ENCODE data around the gene EPN1.
"Not testable (repeated sequence)": the region's sequence is repeated elsewhere in the genome, so short reads cannot be mapped to it uniquely, and the experiment has no call there.

The EPN1 gene

DNA sequence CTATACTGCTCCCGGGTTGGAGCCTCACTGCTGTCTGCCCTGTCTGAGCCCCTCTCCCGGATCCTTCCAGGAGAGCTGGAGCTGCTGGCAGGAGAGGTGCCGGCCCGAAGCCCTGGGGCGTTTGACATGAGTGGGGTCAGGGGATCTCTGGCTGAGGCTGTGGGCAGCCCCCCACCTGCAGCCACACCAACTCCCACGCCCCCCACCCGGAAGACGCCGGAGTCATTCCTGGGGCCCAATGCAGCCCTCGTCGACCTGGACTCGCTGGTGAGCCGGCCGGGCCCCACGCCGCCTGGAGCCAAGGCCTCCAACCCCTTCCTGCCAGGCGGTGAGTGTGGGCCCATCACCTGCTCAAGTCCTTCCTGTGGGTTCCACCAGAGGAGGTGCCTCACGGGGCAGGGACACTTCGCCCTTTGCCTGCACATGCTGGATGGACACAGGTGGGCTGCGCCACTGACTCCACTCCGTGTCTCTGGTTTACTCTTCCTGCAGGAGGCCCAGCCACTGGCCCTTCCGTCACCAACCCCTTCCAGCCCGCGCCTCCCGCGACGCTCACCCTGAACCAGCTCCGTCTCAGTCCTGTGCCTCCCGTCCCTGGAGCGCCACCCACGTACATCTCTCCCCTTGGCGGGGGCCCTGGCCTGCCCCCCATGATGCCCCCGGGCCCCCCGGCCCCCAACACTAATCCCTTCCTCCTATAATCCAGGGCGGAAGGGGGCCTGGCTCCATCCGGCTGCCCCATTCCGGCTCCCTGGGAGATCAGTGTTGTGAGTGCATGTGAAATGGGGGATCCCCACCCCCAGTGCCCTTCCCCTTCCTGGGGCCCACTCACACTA, 19.8 kb downstream of the EPN1 start:
- DNase-seq: no peak

DNA sequence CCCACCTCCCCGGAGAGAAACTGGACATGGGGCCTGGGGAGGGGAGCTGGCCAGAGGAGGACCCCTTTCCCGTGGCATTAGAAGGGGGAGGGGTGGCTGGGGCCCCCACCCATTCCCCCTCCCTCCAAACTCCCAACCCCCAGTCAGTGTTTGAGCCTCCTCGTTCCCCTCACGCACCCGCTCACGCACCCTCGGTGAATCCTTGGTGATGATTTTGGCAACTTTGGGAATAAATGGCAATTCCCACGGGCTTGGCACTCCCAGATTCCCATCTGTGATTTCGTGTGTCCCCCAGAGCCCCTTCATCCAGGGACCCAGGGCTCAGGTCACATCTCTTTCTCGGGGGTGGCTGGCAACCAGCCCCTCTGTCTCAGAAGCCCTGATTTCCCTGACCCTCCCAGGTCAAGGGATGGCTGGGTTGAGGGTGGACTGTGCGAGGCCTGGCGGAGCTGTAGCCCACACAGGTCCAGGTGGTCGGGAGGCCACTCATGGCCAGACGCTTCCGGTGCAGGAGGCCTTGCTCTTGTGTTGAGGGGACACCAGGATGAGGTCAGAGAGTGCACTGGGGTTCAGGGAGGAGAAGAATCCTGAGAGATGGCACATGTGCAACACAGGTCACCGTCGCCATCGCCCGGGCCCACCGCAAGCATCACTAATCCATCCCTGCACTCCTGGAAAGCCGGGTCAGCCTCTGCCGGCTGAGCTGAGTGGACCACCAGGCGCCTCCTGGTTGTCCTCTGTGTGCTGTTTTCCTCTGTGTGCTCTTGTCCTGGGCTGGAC, 20.7 kb downstream of the EPN1 start:
- no peak for DNase-seq

DNA sequence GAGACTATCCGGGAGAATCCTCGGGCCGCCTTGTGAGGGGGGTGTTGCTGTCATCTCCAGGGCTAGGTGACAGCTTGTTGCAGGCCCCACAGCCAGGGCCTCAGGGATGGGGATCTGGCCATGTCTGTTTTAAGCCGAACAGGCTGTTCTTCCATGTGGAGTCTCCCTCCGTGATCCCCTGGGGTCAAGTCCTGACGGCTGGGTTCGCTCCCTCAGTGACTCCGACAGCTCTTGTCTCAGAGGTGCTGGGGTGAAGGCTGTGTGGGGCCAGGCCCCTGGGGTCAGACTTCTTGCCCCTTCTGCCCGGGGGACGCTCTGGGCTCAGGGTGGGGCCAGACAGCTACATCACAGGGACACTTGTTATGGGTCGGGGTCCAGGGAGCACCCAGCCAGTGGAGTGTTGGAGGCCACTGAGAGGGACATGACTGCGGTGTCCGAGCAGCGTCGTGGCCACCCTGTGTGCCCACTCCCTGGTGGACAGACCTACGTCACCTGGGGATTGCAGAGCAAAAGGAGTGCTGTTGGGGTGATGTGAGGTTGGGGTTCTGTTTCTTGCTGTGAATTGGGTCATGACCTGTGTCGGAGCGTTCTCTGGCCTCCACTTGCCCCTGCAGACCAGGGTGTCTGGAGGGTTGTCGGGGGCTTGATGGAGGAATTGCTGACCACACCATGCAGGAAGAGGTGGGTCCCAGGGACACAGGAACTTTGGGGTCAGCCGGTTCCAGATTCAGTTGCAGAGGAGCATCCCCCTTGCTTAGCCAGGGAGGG, 21.5 kb downstream of the EPN1 start:
- DNase-seq: no peak

DNA sequence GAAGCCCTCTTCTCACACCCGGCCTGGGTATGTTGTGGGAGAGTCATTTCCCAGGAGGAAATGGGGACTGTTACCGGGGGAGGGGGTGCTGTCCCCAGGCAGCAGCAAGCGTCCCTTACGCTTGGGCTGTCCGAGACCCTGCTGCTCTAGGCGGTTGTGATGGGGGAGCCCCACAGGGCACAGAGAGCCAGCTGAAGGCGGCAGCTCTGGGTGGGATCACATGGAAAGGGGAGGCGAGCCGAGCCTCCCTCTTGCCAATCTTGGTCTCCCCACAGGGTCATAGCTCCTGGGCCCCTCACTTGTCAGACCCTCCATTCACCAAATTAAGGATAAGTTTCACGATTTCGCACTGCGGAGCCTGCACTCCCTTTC, 22.0 kb downstream of the EPN1 start:
- no peak for DNase-seq

DNA sequence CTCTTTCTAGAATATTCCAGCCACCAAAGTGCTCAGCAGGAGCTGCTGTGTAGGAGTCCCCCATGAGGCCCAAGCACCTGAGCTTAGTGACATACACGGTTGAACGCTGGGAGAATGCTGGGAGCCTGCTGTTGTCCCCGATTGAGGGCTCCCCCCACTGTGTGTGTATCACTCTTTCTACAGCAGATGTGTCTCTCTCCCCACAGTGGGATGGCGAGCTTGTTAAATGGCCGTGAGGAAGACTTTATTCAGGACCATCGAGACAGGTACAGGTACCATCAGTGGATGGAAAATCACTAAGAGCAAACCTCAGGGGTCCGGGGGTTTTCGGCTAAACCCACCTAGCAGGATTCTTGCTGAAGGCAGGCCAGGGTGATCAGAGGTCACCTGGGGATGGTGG, 22.7 kb downstream of the EPN1 start:
- DNase-seq: no peak

DNA sequence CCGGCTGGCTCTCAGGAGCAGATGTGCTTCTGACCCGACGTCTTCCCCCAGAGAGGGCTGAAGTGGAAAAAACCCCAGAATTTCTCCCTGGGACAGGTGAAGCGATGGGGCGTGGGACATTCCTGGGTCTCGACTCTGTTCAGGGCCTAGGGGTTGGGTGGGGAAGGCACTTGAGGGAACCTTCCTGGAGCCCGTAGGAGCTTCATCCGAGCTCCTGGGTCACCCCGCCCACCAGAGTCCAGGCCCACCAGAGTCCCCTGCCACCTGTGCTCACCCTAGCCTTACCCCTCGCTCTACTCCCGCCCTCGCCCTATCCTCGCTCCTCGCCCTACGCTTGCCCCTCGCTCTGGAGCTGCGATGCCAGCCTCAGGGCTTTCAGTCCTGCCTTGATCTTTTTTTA, 23.2 kb downstream of the EPN1 start:
- DNase-seq: no peak

DNA sequence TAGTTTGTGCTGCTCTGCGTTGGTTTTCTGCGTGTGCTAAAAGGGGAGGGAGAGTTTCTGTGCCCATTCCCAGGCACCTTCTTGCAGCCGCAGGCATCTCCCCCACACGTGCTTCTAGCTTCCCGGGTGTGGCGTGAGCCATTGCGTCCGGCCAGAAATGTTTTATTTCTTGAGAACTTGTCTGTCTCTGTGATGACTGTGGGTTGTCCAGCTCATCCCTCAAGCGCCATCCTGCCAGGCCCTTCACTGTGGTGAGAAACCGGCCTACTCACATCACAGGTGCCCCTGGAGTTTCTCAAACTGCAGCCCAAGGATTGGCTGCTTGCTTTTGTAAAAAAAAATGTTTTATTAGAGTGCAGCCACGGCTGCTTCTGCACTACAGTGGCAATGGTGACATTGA, 24.2 kb downstream of the EPN1 start:
- no peak for DNase-seq

DNA sequence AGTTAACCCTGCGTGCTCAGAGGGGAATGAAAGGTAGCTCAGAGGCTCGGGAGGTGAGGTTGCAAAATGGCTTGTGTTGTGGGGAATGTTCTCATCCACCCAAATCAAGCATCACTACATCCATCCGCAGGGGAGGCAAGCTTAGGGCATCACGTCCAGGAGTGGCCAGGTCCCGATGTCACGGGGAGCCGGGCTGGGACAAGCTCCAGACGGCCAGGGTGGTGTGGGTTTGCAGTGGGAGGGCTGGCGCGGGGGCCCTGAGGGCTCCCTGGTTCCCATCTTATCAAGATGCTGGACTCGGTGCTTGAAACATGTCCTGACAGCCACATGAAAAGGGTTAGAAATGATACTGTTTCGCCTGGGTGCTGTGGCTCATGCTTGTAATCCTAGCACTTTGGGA, 25.8 kb downstream of the EPN1 start:
- no peak for DNase-seq

DNA sequence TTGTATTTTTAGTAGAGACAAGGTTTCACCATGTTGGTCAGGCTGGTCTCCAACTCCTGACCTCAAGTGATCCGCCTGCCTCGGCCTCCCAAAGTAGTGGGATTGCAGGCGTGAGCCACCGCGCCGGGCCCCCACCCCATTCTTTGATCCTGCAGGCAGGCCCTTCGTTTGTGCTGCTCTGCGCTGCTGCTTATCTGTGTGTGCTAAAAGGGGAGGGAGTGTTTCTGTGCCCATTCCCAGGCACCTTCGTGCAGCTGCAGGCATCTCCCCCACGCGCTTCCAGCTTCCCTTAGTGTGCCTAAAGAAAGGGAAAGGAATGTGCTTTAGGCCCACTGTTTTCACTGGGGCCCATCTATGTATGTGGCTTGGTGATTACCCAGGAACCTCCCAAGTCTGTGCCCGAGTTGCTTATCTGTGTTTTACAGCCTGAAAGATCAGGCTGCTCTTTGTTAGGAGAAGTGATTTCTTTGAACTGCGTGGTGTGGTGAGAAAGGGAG, 27.2 kb downstream of the EPN1 start:
- no peak for DNase-seq

DNA sequence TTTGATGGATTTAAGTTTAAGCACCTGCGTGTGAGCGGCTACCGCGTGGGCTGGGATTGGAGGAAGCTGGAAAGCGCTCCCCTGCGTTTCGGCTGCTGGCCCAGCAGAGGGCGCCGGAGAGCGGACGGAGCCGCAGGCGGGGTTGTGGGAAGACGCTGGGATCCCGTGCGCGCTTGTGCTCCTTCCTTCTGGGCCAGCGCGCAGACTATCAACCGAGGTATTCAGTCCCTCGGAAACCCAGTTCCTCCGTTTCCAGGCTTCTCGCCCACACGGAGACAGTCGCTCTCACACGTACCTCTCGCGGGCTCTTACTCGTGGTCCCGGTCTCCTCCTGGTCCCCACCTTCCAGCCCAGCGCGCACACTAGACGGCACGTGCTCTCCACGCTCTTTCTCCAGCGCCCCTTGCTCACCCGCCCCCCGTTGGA, 28.8 kb downstream of the EPN1 start:
- DNase-seq: peak; percentile 53

DNA sequence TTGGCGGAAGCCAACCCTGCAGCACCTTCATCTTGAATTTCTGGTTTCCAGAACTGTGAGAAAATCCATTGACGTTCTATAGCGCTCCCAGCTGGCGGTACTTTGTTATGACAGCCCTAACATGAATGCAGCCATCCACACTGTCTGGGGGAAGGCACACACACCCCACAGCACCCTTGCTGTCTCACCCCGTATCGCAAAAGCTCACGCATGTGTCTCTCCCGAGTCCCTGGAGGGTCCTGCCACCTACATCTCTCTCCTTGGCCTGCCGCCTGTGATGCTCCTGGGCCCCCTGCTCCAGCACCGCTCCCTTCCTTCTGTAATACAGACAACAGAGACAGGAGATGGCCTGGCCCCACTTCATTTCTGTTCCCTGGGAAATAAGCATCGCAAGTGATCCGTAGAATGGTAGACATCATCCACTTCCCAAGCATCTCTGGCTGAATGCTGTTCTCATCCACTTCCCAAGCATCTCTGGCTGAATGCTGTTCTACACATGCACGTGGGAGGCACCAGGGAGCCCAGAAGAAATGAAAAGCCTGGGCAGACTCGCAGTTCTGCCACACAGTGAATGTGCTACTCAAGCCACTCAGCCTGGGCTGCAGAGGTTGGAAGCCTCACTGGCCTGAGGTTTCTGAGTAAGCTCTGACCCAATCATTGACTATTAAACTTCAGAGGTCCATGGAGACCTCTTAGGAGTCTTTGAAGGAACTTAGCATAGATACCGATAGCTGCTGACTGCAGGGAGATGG, 29.6 kb downstream of the EPN1 start:
- DNase-seq: no peak

DNA sequence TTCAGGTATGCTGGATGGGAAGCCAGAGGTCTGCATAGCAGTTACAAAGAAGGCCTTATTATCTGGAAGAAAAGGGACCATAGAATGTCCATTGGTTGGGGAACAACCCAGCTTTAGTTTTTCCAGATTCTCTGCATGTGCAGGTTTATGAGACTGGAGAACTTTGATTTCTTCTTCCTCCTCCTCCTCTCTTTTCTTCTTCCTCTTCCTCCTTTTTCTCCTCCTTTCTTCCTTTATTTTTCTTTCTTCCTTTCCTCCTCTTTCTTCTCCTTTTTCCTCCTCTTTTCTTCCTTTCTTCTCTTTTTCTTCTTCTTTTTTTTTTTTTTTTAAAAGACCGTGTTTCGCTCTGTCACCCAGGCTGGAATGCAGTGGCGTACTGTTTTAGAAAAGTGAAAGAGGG, 30.9 kb downstream of the EPN1 start:
- DNase-seq: no peak

DNA sequence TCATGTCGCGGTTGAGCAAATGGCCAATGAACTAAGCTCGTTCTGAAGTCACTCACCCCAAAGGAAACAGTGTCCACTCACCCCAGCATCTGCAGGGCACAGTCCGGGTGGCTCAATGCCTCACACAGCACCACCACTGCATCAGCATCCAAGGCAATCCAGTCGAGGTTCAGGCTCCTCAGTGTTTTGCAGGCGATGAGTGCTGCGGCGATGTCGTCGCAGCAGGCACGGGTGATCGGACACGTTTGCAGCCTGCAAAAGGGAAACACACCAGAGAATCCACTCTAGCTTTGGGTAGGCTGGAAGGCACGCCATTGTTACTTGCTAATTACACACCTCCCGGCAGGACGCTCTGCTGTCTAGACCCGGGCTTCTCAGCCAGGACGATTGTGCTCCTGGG, 36.7 kb downstream of the EPN1 start:
- no peak for DNase-seq

DNA sequence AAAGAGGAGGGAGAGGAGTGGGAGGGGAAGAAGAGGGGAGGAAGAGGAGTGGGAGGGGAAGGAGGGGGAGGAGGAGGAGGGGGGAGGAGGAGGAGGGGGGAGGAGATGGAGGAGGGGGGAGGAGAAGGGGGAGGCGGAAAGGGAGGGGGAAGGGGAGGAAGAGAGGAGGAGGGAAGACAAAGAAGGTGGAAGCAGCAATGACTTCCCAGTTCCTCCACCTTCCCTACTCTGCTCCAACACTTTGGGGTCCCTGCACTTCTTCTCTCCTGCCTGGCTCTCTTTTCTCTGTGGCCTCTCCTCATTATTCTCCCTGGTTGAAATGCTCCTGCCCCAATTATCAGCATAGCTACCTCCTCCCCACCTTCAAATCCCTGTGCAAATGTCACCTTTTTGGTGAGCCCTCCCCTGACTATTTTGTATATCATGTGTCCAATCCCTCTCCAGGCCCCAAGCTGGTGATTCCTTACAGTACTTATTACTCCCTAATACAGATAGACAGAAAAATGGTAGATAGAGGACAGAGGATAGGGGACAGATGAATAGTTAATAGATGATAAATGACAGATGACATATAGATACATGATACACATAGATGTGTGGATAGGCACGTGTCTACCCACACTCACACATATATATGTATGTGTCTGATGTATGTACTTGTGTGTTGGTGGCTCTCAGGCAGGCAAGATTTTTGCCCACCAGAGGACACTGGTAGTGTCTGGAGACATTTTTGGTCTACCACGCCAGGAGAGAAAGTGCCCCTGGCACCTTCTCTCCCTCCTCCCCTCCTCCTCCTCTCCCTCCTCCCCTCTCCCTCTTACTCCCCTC, 38.0 kb downstream of the EPN1 start:
- DNase-seq: no peak

DNA sequence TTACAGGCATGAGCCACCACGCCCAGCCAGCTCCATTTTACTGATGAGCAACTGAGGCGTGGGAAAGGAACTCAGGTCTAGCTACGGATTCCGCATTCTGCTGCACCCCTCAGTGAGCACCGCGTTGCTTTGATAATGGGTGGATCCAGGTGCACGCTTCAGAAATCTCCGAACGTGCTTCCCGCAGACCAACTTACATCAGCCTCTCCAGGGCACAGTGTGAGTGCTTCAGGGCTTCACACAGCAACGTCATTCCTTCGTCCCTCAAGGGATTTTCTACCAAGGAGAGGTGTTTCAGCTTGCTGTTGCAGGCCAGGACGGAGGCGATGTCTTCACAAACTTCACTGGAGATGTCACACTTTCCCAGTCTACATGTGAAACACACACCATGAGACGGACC, 41.5 kb downstream of the EPN1 start:
- no peak for DNase-seq

DNA sequence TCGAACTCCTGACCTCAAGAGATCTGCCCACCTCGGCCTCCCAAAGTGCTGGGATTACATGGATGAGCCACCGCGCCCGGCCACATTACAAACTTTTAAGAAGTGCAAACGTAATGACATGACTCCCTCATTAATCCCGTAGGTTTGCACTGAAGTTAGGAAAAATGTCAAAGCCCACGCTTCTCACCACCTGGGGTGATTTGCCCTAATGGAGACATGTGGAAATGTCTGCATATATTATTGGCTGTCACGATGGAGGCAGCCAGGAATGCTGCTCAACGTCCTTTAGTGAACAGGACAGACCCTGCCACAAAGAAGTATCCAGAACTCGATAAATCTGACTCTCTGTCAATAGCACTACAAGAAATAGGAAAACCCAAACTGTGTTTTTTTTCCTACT, 42.2 kb downstream of the EPN1 start:
- no peak for DNase-seq

DNA sequence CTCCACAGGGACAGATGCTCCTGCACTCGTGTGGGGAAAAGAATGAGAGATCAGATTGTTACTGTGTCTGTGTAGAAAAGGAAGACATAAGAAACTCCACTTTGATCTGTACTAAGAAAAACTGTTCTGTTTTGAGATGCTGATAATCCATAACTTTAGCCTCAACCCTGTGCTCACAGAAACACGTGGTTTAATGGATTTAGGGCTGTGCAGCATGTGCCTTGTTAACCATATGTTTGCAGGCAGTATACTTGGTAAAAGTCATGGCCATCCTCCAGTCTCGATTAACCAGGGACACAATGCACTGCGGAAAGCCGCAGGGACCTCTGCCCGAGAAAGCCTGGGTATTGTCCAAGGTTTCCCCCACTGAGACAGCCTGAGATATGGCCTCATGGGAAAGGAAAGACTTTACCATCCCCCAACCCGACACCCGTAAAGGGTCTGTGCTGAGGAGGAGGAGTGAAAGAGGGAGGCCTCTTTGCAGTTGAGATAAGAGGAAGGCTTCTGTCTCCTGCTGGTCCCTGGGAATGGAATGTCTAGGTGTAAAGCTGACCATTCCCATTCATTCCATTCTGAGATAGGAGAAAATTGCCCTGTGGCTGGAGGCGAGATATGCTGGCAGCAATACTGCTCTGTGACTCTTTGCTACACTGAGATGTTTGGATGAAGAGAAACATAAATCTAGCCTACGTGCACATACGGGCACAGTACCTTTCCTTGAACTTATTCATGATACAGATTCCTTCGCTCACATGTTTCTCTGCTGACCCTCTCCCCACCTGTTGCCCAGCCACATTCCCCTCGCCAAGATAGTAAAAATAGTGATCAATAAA, 43.1 kb downstream of the EPN1 start:
- DNase-seq: not testable (repeated sequence)

DNA sequence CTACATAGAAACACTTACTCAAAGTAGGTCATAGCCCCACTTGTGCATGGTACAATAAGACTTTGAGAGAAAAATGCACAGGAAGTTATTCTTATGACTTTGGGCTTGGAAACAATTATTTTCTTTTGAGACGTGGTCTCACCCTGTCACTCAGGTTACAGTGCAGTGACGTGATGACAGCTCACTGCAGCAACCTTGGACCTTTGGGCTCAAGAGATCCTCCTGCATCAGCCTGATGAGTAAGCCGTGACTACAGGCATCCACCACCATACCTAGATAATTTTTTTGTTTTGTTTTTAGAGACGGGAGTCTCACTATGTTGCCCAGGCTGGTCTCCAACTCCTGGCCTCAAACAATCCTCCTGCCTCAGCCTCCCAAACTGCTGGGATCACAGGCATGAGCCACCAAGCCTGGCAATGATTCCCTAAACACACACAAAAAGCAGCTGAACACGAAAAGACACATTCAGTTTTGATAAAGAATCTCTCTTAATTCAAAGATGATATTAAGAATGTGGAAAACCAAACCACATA, 45.3 kb downstream of the EPN1 start:
- no peak for DNase-seq

DNA sequence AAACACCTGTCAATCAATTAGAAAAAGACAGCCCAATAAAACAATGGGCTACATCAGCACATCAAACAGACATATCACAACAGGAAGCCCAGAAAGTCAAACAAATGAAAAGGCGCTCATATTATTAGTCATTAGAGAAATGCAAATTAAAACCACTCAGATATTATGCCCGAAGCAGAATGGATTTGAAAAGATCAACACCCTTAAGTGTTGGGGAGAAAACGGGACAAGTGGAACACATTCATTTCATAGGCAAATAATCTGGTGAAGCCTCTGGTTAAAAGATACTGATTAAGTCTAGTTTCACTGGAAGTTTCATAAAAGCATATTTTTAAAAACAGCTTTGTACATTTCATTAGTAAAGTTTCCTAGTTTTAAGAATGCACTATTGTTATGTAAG, 45.8 kb downstream of the EPN1 start:
- no peak for DNase-seq

DNA sequence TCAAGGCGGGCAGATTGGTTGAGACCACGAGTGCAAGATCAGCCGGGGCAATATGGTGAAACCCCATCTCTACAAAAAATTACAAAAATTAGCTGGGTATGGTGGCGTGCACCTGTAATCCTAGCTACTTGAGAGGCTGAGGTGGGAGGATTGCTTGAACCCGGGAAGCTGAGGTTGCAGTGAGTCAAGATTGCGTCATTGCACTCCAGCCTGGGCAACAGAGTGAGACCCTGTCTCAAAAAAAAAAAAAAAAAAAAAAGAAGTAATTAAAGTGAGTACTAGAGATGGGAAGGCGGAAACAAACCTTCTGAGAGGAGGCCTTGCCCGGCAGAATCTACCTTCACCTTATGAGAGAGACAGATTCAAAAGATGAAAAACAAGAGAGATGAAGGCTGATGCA, 48.5 kb downstream of the EPN1 start:
- DNase-seq: no peak

DNA sequence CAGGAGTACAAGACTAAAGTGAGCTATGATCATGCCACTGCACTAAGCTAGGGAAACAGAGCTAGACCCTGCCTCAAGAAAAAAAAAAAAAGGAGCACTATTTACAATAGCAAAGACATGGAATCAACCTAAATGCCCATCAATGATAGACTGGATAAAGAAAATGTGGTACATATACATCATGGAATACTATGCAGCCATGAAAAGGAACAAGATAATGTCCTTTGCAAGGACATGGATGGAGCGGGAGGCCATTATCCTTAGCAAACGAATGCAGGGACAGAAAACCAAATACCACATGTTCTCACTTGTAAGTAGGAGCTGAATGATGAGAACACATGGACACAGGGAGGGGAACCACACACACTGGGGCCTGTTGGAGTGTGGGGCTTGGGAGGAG, 55.4 kb downstream of the EPN1 start:
- not testable (repeated sequence) for DNase-seq

Measured in CD4-positive, alpha-beta T cell treated with Interleukin-17A for 4 hours (primary cell).